Loucy (cell line): Measurements from ENCODE around the gene SAFB2.

Source experiments
- H2AFZ ChIP-seq: fragments of 200-600 bp; sonication (generic); 2 replicates; pipeline ENCODE4 v1.6.0; 2016; ENCODE audit warnings: antibody characterized with exemption, mild to moderate bottlenecking, low read length, moderate library complexity
- H3F3A ChIP-seq: fragments of 200-600 bp; 2 replicates; pipeline ENCODE4 v1.6.0; 2016; ENCODE audit warnings: antibody characterized with exemption, low read depth, mild to moderate bottlenecking
- H3K27me3 ChIP-seq: fragments of 200-600 bp; sonication (generic); 2 replicates; pipeline ENCODE4 v1.6.1; 2014; ENCODE audit warnings: low read length, mild to moderate bottlenecking; ENCODE audit not compliant: insufficient read depth, poor library complexity, severe bottlenecking
- H3K36me3 ChIP-seq: fragments of 200-600 bp; sonication (generic); 2 replicates; pipeline ENCODE4 v1.6.1; 2016; ENCODE audit warnings: low read length; ENCODE audit not compliant: insufficient read depth
- H3K4me1 ChIP-seq: fragments of 200-600 bp; sonication (generic); 2 replicates; pipeline ENCODE4 v1.5.1; 2014; ENCODE audit warnings: low read length, mild to moderate bottlenecking; ENCODE audit not compliant: insufficient read depth, poor library complexity, severe bottlenecking
- H3K4me2 ChIP-seq: fragments of 200-600 bp; sonication (generic); 2 replicates; pipeline ENCODE4 v1.6.0; 2014; ENCODE audit warnings: antibody characterized with exemption, low read length, low read depth, mild to moderate bottlenecking; ENCODE audit not compliant: poor library complexity, severe bottlenecking
- H3K4me3 ChIP-seq: fragments of 200-600 bp; sonication (generic); 2 replicates; pipeline ENCODE4 v1.5.1; 2014; ENCODE audit warnings: low read length, mild to moderate bottlenecking, mixed read lengths; ENCODE audit not compliant: poor library complexity, severe bottlenecking
- H3K79me2 ChIP-seq: fragments of 200-600 bp; sonication (generic); 2 replicates; pipeline ENCODE4 v1.6.1; 2014; ENCODE audit warnings: low read length; ENCODE audit not compliant: insufficient read depth
- H3K9ac ChIP-seq: fragments of 200-600 bp; sonication (generic); 2 replicates; pipeline ENCODE4 v1.6.0; 2014; ENCODE audit warnings: mild to moderate bottlenecking, low read depth, low read length, moderate library complexity; ENCODE audit not compliant: poor library complexity, severe bottlenecking
- H3K9me2 ChIP-seq: fragments of 200-600 bp; sonication (generic); replicated peaks from 2 replicates; pipeline ENCODE4 v1.6.1; 2016; ENCODE audit warnings: low read depth, low read length, mixed read lengths
- H3K9me3 ChIP-seq: fragments of 200-600 bp; sonication (generic); 2 replicates; pipeline ENCODE4 v1.6.1; 2014; ENCODE audit warnings: mild to moderate bottlenecking, antibody characterized with exemption, low read length, low read depth; ENCODE audit not compliant: insufficient read depth
- H4K20me1 ChIP-seq: fragments of 200-600 bp; sonication (generic); 2 replicates; pipeline ENCODE4 v1.6.0; 2014; ENCODE audit warnings: antibody characterized with exemption, low read length, mild to moderate bottlenecking; ENCODE audit not compliant: insufficient read depth, poor library complexity, severe bottlenecking
- CTCF ChIP-seq: fragments of 200-600 bp; sonication (generic); conservative IDR thresholded peaks from 2 replicates; pipeline ENCODE4 v1.5.1; 2014; ENCODE audit warnings: mild to moderate bottlenecking, antibody characterized with exemption, low read length
- EZH2phosphoT487 ChIP-seq: fragments of 200-600 bp; IDR thresholded peaks from 2 replicates; pipeline ENCODE4 v1.6.1; 2018; ENCODE audit warnings: antibody characterized with exemption, mild to moderate bottlenecking, moderate library complexity, borderline replicate concordance

Gene SAFB2

GRCh38 chr19:5600797-5601196 is 21.8 kb downstream of the SAFB2 start:
- Histone ChIP-seq H3K27me3 (no peaks in the 10 kb centered on the region), H3F3A (no peaks in the 10 kb centered on the region), H3K9me2 (no peaks in the 10 kb centered on the region), H3K4me2 (no peak overlapping the region), H3K9me3 (no peaks in the 10 kb centered on the region), H3K36me3 (peaks cover 93% of the 10 kb centered on the region; the same call in 1 of the 2 replicates), H3K9ac (no peak overlapping the region), H3K4me3 (no peak overlapping the region), H3K79me2 (peaks cover 6% of the 10 kb centered on the region; the same call in 1 of the 2 replicates), H4K20me1 (peaks cover 14% of the 10 kb centered on the region), H2AFZ (no peak overlapping the region), H3K4me1 (no peaks in the 10 kb centered on the region)
- TF ChIP-seq CTCF, result no peak
- TF ChIP-seq EZH2phosphoT487, result no peak

GRCh38 chr19:5595745-5596144 is 26.8 kb downstream of the SAFB2 start:
- H2AFZ ChIP-seq, result no peak overlapping the region
- peaks cover 99% of the 10 kb centered on the region; the same call in 1 of the 2 replicates for H3K36me3 ChIP-seq
- H3F3A ChIP-seq, result no peaks in the 10 kb centered on the region
- H3K4me1 ChIP-seq, result no peaks in the 10 kb centered on the region
- H3K4me2 ChIP-seq, result no peak overlapping the region
- H3K79me2 ChIP-seq, result no peaks in the 10 kb centered on the region; the same call in 1 of the 2 replicates
- H3K9ac ChIP-seq, result no peak overlapping the region
- H3K9me3 ChIP-seq, result no peaks in the 10 kb centered on the region
- TF ChIP-seq CTCF (no peak), EZH2phosphoT487 (no peak)
- H3K9me2 ChIP-seq, result no peaks in the 10 kb centered on the region
- peaks cover 4% of the 10 kb centered on the region for H4K20me1 ChIP-seq
- H3K27me3 ChIP-seq, result no peaks in the 10 kb centered on the region
- no peak overlapping the region for H3K4me3 ChIP-seq

GRCh38 chr19:5595129-5595528 is 27.4 kb downstream of the SAFB2 start:
- no peaks in the 10 kb centered on the region for H3K9me3 ChIP-seq
- H2AFZ ChIP-seq, result no peak overlapping the region
- no peaks in the 10 kb centered on the region for H3F3A ChIP-seq
- no peak overlapping the region for H3K4me3 ChIP-seq
- no peaks in the 10 kb centered on the region for H3K27me3 ChIP-seq
- H4K20me1 ChIP-seq, result peaks cover 4% of the 10 kb centered on the region
- no peak for TF ChIP-seq CTCF
- TF ChIP-seq EZH2phosphoT487, result no peak
- H3K9ac ChIP-seq, result no peak overlapping the region
- no peaks in the 10 kb centered on the region for H3K9me2 ChIP-seq
- H3K36me3 ChIP-seq, result peaks cover 99% of the 10 kb centered on the region; the same call in 1 of the 2 replicates
- H3K4me2 ChIP-seq, result no peak overlapping the region
- H3K79me2 ChIP-seq, result no peaks in the 10 kb centered on the region; the same call in 1 of the 2 replicates
- no peaks in the 10 kb centered on the region for H3K4me1 ChIP-seq
